Activated T-cell treated with anti-CD3 and anti-CD28 coated beads for 1 hour (primary cell): ENCODE measurements around the gene FBXO27.
A peak's percentile ranks its signal among the peaks of the same experiment; 100 is the strongest.
"Not testable (repeated sequence)": the region's sequence is repeated elsewhere in the genome, so short reads cannot be mapped to it uniquely, and the experiment has no call there.

Source experiments
- DNase-seq: peaks from one replicate; pipeline ENCODE4 v3.0.0-alpha.2; 2020; ENCODE audit warnings: low read depth

FBXO27 gene

GRCh38 chr19:39038098-39038497, 5.7 kb upstream of the FBXO27 start:
- DNase-seq, result no peak

GRCh38 chr19:39037194-39037593, 4.8 kb upstream of the FBXO27 start:
- DNase-seq, result no peak

DNA sequence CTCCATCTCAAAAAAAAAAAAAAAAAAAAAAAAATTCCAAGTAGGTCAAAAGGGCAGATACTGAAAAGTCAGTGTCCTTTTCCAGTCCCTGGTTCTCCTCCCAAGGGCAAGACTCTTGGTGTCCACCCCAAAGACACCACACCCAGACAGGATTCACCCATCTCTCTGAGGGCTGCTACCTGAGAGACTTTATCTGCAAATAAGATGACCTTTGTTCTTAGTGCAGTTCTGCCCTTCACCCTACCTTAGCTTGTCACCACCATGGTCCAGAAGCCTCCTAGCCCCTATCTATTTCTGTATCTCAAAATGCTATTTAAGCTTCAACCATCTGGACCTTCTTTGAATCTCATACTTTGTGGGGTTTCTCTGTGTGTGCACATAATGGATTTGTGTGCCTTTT, 4.2 kb upstream of the FBXO27 start:
- no peak for DNase-seq

DNA sequence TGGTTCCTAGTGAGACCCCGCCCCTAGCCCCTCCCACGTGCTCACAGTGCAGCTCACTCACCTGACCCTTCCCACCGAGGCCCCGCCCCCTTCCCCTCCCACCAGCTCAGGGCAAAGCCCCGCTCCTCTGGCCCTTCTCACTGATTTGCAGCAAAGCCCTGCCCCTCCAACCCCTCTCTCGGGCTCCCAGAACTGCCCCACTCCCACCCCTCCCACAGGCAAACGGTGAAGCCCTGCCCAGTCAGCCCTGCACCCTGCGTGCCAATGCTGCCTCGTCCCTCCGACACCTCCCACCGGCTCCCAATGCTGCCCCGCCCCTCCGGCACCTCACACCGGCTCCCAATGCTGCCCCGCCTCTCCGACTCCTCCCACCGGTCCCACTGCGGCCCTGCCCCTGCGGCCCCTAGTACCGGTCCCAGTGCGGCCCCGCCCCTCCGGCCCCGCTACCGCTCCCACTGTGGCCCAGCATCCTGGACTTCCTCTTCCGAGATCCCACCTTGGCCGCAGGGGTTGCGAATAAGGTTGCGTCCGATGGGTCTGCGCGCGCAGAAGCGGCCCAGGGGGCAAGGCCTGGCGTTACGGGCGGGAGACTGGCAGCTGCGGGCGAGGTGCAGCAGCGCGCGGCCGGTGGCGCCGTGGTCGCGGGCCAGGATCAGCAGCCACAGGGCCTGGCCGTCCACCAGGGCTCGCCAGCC, 834 bp downstream of the FBXO27 start:
- DNase-seq, result peak; percentile 68

DNA sequence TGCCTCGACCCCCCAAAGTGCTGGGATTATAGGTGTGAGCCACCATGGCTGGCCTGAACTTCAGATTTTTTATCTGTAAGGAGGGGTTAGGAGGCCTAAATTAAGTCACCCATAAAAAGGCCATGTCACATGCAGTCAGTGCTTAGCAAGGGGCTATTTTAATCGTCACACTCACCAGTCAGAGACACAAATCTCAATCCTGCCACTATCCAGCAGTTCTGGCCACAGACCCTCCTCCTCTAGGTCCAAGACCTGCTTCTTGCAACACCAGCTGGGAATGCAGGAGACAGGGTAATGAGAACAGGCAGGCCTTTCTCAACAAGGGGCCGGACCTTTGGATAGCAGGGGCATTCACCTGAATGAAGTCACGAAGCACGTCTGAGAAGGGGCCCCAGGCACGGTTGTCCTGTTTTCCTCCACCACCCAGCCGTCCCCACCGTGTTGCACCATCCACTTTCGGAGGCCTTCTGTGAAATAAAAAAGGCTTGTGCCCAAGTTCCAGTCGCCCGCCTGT, 1.4 kb downstream of the FBXO27 start:
- DNase-seq, result no peak

DNA sequence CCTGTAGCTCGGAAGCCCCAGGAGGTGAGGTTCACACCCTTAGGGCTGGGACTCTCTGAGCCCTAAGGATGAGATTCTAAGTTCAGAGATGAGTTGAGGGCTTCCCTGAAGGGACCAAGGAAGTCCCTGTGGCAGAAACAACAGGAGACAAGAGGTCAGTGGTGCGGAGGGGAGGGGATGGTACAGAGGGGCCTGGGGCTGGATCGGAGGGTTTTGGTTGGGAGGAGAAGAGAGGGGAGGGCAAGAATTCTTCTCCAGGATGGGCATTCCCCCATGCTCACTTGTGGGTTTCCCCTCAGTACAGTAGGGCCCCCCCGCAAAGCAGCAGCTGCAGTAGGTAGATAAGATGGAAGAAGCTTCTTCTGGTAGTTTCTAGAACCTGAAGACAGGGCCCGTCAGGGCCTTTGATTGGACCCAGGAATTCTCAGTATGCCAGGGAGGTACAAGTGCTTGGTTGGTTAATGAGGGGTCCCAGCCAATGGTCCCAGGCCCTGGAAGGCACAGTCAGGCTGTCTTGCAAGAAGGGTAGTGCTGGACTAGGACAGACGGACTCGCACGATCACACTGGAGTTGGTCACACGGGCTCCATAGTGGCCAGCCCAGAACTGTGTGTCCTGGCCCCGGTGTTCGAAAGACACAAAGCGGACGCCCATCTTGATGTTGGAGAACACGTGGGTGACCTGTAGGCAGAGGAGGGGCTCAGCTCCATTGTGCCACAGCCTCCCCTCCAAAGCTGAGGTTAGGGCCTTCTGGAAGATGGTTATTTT, 7.3 kb downstream of the FBXO27 start:
- DNase-seq, result no peak

- DNase-seq, result no peak
These were observed 11.3 kb downstream of the FBXO27 start for GRCh38 chr19:39021063-39021462.

- no peak for DNase-seq
These were observed 14.7 kb downstream of the FBXO27 start for GRCh38 chr19:39017646-39018045.

DNA sequence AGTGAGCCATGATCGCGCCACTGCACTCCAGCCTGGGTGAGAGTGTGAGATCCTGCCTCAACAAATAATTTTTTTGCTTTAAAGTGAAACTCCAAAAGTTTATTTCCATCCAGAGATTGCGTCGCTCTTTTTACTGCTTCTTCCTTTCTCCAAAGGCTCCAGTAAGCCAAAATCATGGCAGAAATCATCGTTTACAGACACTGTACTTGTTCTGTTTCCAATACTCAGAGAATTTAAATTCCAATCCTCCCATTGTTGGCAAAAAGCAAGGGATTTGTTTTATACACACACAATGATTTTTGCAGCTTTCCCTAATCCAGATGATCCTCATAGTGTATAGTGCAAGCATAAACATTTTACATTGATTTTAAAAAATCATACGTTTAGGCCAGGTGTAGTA, 15.3 kb downstream of the FBXO27 start:
- no peak for DNase-seq

DNA sequence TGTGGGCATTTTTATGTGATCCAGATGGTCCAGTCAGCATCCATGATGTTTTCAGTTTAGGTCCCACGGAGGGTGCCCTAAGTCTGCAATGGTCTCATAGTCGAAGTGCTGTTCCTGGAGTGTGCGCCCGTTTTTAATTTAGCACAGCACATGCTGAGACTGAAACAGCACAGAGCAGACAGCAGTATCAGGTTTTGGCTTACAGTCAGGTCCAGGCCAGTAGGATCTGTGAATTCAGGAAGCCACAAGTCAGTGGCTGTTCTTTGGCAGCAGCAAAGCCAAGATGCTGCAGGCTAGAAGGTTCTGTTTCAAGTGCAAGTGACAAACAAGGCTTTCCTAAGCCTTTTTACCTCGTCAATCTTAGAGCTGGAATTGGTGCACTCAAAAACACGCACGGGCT, 18.3 kb downstream of the FBXO27 start:
- DNase-seq, result no peak

- DNase-seq, result no peak
These were observed 23.3 kb downstream of the FBXO27 start for GRCh38 chr19:39009001-39009400.

GRCh38 chr19:39008137-39008536, 24.2 kb downstream of the FBXO27 start:
- no peak for DNase-seq

DNA sequence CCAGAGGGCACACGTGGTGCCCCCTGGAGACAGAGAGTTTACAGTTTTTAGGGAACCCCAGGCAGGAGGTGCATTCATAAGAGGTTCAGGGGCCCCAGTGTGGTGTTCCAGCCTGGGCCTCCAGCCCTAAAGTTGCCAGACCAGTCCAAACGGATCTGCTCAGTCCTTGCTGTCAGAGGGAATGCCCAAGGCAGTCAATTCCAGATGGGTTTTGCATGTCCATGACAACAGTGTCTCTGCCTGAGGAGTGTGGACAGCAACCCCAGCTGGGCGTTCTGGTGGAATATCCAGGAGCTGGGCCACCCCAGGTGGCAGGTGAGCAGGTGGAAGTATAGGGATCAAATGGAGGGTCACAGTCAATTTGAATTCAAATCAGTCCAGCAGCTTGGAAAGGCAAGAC, 25.3 kb downstream of the FBXO27 start:
- DNase-seq, result no peak

GRCh38 chr19:39004403-39004802, 27.9 kb downstream of the FBXO27 start:
- no peak for DNase-seq

DNA sequence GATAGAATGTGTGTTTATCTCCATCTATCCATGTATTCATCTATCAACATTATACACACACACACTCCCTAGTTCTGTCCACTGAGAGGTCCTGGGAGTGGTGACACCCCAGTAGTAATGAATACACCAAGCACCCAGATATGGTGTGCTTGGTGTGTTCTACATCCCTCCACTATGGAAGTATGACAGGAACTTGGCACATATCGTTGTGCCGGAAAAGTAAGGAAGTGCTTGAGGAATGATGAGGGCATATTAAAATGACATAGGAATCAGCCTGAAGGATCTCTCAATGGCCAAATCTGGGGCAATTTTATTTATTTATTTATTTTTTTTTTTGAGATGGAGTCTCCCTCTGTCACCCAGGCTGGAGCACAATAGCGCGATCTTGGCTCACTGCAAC, 28.6 kb downstream of the FBXO27 start:
- DNase-seq, result no peak

GRCh38 chr19:39003188-39003587, 29.2 kb downstream of the FBXO27 start:
- DNase-seq, result no peak

DNA sequence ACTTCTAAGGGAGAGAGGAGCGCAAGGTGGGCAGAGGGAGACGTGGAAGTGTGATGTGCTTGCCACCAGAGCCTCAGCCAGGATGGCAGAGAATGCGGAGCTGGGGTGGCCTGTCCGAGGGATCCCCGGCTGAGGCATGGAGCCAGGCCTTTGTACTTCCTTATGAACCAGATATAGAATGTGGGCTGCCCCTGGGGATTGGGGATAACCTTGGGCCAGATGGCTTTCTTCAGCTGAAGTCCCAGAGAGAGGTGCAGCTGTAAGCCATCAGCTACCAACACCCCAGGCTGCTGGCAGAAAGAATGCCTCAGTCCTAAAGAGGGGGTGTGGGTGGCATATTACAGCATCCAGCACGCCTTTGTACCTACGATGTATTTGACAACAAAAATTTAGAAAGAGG, 31.3 kb downstream of the FBXO27 start:
- DNase-seq, result no peak

DNA sequence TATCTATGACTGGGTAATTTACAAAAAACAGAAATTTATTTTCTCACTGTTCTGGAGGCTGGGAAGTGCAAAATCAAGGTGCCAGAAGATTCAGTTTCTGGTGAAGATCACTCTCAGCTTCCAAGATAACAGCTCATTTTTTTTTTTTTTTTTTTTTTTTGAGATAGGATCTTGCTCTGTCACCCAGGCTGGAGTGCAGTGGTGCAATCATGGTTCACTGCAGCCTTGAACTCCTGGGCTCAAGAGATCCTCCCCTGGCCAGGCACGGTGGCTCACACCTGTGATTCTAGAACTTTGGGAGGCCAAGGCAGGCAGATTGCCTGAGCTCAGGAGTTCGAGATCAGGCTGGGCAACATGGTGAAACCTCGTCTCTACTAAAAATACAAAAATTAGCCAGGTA, 34.8 kb downstream of the FBXO27 start:
- DNase-seq, result not testable (repeated sequence)

GRCh38 chr19:38993271-38993670, 39.1 kb downstream of the FBXO27 start:
- DNase-seq, result no peak

GRCh38 chr19:38990949-38991697, 41.2 kb downstream of the FBXO27 start:
- DNase-seq, result no peak

- not testable (repeated sequence) for DNase-seq
These were observed 42.7 kb downstream of the FBXO27 start for GRCh38 chr19:38989614-38990013.

- DNase-seq, result no peak
These were observed 43.2 kb downstream of the FBXO27 start for GRCh38 chr19:38989066-38989605.
